ENCODE results near the gene MYH7. TPM values are rescaled to one million over a fixed set of nuclear protein-coding genes. Genes with fewer than 3 reads are reported as not detected.

Gene MYH7
- total RNA-seq, 2 donors from 2014 or later = 0.28 to 40.1 TPM

DNA sequence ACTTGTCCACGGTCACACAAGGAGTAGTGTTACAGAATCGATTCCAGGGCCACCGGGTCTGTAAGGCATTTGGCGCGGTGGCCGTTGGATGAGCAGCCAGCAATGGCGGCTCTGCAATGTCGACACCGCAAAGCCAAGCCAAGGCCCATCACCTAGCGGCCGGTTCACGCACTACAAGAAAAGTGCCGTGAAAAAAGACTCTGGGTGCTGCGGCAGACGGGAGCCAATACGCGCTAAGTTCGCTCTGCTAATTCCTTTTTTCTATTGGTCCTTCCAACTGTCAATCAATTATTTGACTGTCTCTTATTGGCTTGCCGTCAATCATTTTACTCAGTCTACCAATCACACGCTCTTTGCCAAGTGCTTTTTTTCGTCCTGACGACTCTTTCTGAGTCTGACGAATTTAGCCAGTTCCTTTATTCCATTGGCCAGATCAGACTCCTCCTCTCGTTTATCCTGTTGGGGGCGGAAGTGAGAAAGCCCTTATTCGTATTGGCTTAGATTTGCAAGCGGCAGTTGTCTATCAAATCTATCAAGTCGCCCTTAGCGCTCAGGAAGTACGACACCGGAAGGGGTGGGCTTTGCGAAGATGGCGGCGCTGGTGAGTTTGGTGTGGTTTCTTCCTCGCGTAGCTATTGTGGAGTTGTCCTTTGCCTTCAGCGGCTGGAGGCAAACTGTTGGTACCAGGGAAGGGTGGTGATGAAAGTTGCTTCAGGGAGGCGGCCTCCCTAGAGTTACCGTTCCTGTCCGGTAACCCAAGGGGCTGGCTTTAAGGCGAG is 33.9 kb upstream of the MYH7 start, which contains the start of gene NGDN:
Gene NGDN (plus strand): TSS at position 577 of the 779 bp plus-strand sequence. CDS start 13 bp downstream, at position 590.
- TF ChIP-seq POLR2A (IDR thresholded peaks at IDR 0.05) (peak; percentile 12), POLR2AphosphoS5 (IDR thresholded peaks at IDR 0.05) (peak; percentile 99)
- TF ChIP-seq, protein P1, sequence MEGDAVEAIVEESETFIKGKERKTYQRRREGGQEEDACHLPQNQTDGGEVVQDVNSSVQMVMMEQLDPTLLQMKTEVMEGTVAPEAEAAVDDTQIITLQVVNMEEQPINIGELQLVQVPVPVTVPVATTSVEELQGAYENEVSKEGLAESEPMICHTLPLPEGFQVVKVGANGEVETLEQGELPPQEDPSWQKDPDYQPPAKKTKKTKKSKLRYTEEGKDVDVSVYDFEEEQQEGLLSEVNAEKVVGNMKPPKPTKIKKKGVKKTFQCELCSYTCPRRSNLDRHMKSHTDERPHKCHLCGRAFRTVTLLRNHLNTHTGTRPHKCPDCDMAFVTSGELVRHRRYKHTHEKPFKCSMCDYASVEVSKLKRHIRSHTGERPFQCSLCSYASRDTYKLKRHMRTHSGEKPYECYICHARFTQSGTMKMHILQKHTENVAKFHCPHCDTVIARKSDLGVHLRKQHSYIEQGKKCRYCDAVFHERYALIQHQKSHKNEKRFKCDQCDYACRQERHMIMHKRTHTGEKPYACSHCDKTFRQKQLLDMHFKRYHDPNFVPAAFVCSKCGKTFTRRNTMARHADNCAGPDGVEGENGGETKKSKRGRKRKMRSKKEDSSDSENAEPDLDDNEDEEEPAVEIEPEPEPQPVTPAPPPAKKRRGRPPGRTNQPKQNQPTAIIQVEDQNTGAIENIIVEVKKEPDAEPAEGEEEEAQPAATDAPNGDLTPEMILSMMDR (IDR thresholded peaks at IDR 0.05) = peak; percentile 64 to 96 (median 87)
- intact Hi-C loops (cut with DNase I) = loop anchor here (5.0 kb wide), 1 partner anchor 147 kb away; the partner anchor contains the start of gene PABPN1
- H3K27ac ChIP-seq = peak within 1 kb of the TSS; percentile 83
- WGBS = under 1% methylated on average over 41 of the region's 41 CpGs
- peak; percentile 98 for DNase-seq (ENCODE audit: low spot score)
- peak within 1 kb of the TSS; percentile 82 to 87 for H3K4me3 ChIP-seq
- H3K9me3 ChIP-seq = no peaks in the 10 kb centered on the region
- H3K4me1 ChIP-seq (replicated peaks) = peaks cover 5% of the 10 kb centered on the region
- H3K36me3 ChIP-seq = no peaks in the 10 kb centered on the region
- H3K27me3 ChIP-seq (replicated peaks; ENCODE audit: insufficient read depth) = no peaks in the 10 kb centered on the region

DNA sequence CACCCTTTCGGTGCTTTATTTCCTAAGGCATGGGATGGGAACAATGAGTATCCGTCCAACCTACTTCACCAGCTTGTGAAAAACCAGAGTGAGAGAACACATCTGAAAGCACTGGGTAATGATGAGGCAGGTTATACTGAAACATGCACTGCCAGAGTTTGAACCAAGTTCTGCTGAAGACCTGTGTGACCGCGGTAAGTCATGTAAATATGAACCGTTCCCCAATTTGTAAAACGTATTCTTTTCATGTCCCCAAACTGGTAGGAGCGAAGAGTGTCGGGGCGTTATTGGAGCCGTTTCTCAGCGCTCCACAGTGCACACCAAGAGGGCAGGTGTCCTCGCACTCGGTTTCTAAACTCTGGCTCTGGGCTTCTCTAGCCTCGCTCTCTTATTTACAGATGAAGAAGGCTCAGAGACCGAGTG is 33.3 kb upstream of the MYH7 start:
- intact Hi-C loops (cut with DNase I) = loop anchor here (5.0 kb wide), 1 partner anchor 146 kb away; the partner anchor contains the start of gene PABPN1
- peak overlapping the region; percentile 83 for H3K27ac ChIP-seq
- no peaks in the 10 kb centered on the region for H3K36me3 ChIP-seq
- TF ChIP-seq POLR2AphosphoS5 (IDR thresholded peaks at IDR 0.05) = no peak
- TF ChIP-seq POLR2A (IDR thresholded peaks at IDR 0.05) = no peak
- TF ChIP-seq, protein P1 (IDR thresholded peaks at IDR 0.05) = no peak
- no peaks in the 10 kb centered on the region for H3K27me3 ChIP-seq (replicated peaks; ENCODE audit: insufficient read depth)
- 72% methylated on average over 15 of the region's 15 CpGs for WGBS
- peak overlapping the region; percentile 32 to 36 for H3K4me3 ChIP-seq
- DNase-seq (ENCODE audit: low spot score) = no peak
- no peaks in the 10 kb centered on the region for H3K9me3 ChIP-seq
- peaks cover 5% of the 10 kb centered on the region for H3K4me1 ChIP-seq (replicated peaks)

DNA sequence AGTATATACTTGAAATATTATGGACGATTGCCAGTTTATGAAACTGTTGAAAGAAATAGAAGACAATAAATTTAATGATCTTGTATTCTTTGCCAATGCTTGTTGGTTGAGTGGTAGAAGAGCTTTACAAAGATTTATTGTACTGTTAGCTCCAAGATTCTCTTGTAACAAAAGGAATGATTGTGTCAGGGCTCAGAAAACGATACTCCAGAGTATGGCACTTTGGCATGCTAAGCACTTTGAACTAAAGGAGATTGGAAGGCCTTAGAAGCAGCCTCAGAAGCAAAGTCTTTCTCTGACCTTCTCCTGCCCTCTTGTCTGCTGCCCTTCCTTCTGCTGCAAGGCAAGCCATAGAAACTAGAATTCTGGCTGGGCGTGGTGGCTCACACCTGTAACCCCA is 29.8 kb upstream of the MYH7 start:
- H3K27ac ChIP-seq = no peak overlapping the region
- no peaks in the 10 kb centered on the region for H3K9me3 ChIP-seq
- TF ChIP-seq POLR2A (IDR thresholded peaks at IDR 0.05) = no peak
- TF ChIP-seq, protein P1 (IDR thresholded peaks at IDR 0.05) = no peak
- no peak for TF ChIP-seq POLR2AphosphoS5 (IDR thresholded peaks at IDR 0.05)
- no peaks in the 10 kb centered on the region for H3K27me3 ChIP-seq (replicated peaks; ENCODE audit: insufficient read depth)
- H3K4me3 ChIP-seq = no peak overlapping the region
- H3K4me1 ChIP-seq (replicated peaks) = peaks cover 3% of the 10 kb centered on the region
- WGBS = 64% methylated on average over 3 of the region's 3 CpGs
- intact Hi-C loops (cut with DNase I) = loop anchor here (5.0 kb wide), 1 partner anchor 143 kb away; the partner anchor contains the start of gene PABPN1
- no peak for DNase-seq (ENCODE audit: low spot score)
- H3K36me3 ChIP-seq = no peaks in the 10 kb centered on the region

DNA sequence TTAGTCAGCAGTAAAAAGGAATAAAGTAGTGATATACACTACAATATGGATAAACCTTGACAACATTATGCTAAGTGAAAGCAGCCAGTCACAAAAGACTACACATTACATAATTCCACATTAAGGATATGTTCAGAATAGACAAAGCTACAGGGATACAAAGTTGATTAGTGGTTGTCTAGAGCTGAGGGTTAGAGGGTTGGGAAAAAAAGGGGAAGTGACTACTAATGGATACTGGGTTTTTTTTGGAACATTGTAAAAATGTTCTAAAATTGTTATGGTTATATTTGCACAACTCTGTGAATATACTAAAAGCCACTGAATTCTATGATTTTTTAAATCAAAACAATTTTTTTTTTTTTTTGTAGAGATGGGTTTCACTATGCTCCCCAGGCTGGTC is 29.2 kb upstream of the MYH7 start:
- intact Hi-C loops (cut with DNase I) = loop anchor here (5.0 kb wide), 1 partner anchor 142 kb away; the partner anchor contains the start of gene PABPN1
- no peak overlapping the region for H3K4me3 ChIP-seq
- H3K27me3 ChIP-seq (replicated peaks; ENCODE audit: insufficient read depth) = no peaks in the 10 kb centered on the region
- DNase-seq (ENCODE audit: low spot score) = no peak
- TF ChIP-seq POLR2A (IDR thresholded peaks at IDR 0.05) (no peak), POLR2AphosphoS5 (IDR thresholded peaks at IDR 0.05) (no peak)
- TF ChIP-seq, protein P1 (IDR thresholded peaks at IDR 0.05) = no peak
- H3K27ac ChIP-seq = no peak overlapping the region
- H3K9me3 ChIP-seq = no peaks in the 10 kb centered on the region
- H3K36me3 ChIP-seq = no peaks in the 10 kb centered on the region
- H3K4me1 ChIP-seq (replicated peaks) = no peaks in the 10 kb centered on the region
